Astrocyte of the spinal cord (primary cell): ENCODE data around the gene SFMBT1.

ENCODE experiments used
- DNase-seq: peaks from one replicate; pipeline ENCODE4 v3.0.0; 2011; ENCODE audit warnings: low read depth, low spot score
- H3K4me3 ChIP-seq: 2 replicates; pipeline ENCODE4 v1.5.1; 2011; ENCODE audit warnings: low read depth, mild to moderate bottlenecking, low read length, moderate library complexity
- CTCF ChIP-seq: IDR thresholded peaks from 2 replicates; pipeline ENCODE4 v1.5.1; 2012; ENCODE audit warnings: low read depth, mild to moderate bottlenecking, low read length, inconsistent platforms
- in situ Hi-C: cut with HindIII; loops from 2 replicates; pipeline ENCODE4 v1.10.0; 2017; ENCODE audit warnings: low sequenced_read_pairs

SFMBT1 gene

GRCh38 chr3:53046171-53047170, 598 bp upstream of the SFMBT1 start:
- peak overlapping the region; percentile 67 for H3K4me3 ChIP-seq
- peak; percentile 44 for TF ChIP-seq CTCF
- DNase-seq = peak; percentile 17
- in situ Hi-C loops = no loop called here

- in situ Hi-C loops = no loop called here
- DNase-seq = peak; percentile 45
- no peak for TF ChIP-seq CTCF
- H3K4me3 ChIP-seq = peak overlapping the region; percentile 67
These were observed 959 bp downstream of the SFMBT1 start for GRCh38 chr3:53044711-53045517.

- DNase-seq = no peak
- peak overlapping the region; percentile 67 for H3K4me3 ChIP-seq
- in situ Hi-C loops = no loop called here
- no peak for TF ChIP-seq CTCF
These were observed 1.5 kb downstream of the SFMBT1 start for GRCh38 chr3:53044371-53044710.

- in situ Hi-C loops = no loop called here
- no peak for TF ChIP-seq CTCF
- H3K4me3 ChIP-seq = no peak overlapping the region
- no peak for DNase-seq
These were observed 2.1 kb downstream of the SFMBT1 start for GRCh38 chr3:53043738-53044137.

GRCh38 chr3:53042651-53043050, 3.2 kb downstream of the SFMBT1 start:
- no peak for TF ChIP-seq CTCF
- no peak overlapping the region for H3K4me3 ChIP-seq
- DNase-seq = no peak
- in situ Hi-C loops = no loop called here

GRCh38 chr3:53040351-53040820, 5.5 kb downstream of the SFMBT1 start:
- no peak for DNase-seq
- in situ Hi-C loops = no loop called here
- H3K4me3 ChIP-seq = no peak overlapping the region
- TF ChIP-seq CTCF = no peak
